H1 (cell line): Measurements from ENCODE around the gene SPC25.

ENCODE experiments used
- EZH2 ChIP-seq: fragments of 200-600 bp; sonication (generic); IDR thresholded peaks from 2 replicates; pipeline ENCODE4 v1.7.1; 2012; ENCODE audit warnings: low read depth, mild to moderate bottlenecking, moderate library complexity, low read length, inconsistent platforms; ENCODE audit not compliant: severe bottlenecking
- GABPA ChIP-seq: IDR thresholded peaks from 2 replicates; pipeline ENCODE4 v1.6.1; 2011; ENCODE audit warnings: mild to moderate bottlenecking, low read length, moderate library complexity, borderline replicate concordance; ENCODE audit not compliant: insufficient read depth
- HDAC2 ChIP-seq, 2 experiments: fragments of 300-600 bp in 1 of 2; sonication (generic) in 1 of 2; IDR thresholded peaks; 2 replicates each; pipeline ENCODE4 v1.6.1; 2011 to 2012; ENCODE audit warnings: low read depth in 2 of 2, low read length in 2 of 2, mild to moderate bottlenecking in 2 of 2, moderate library complexity in 2 of 2, borderline replicate concordance in 1 of 2, inconsistent platforms in 1 of 2
- RXRA ChIP-seq: IDR thresholded peaks from 2 replicates; pipeline ENCODE4 v1.6.1; 2011; ENCODE audit warnings: low read depth, mild to moderate bottlenecking, low read length, moderate library complexity; ENCODE audit not compliant: insufficient read depth
- SP1 ChIP-seq: IDR thresholded peaks from 2 replicates; pipeline ENCODE4 v1.6.1; 2011; ENCODE audit warnings: low read depth, low read length
- TF ChIP-seq, protein P1 (sequence below), 3 experiments: IDR thresholded peaks; 1 replicate in 2 of 3; 2 replicates in 1 of 3; pipeline versions ENCODE4 v1.5.1 to v1.6.1; 2011; ENCODE audit warnings: low read length in 3 of 3, mild to moderate bottlenecking in 3 of 3, inconsistent platforms in 2 of 3, low read depth in 1 of 3, moderate library complexity in 1 of 3; ENCODE audit not compliant: insufficient read depth in 1 of 3; ENCODE audit errors: control extremely low read depth in 1 of 3

DNA sequence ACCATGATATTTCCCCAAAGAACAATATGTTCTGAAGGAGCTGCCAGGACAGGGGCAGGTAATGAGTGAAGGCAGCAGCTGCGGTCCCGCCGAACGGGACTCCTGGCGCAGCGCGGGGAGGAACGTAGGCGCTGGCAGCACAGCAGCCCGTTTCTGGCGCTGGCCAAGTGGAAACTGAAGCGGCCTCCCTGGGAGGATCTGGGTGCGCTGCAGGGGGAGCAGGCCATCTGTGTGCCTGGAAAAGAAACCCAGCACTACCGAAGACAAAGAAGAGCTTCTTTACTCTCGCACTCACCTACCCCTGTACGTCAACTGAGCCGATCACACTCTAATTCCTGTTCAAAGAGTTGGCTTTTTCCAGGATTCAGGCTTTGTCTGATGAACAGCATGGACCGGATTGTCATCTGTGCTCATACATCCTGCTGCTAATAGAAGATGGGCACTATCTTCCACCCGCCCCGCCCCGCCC is 22.7 kb upstream of the SPC25 start:
- no peak for TF ChIP-seq RXRA
- no peak for TF ChIP-seq EZH2
- no peak for TF ChIP-seq HDAC2 (IDR thresholded peaks at IDR 0.05; ENCODE audit: borderline replicate concordance in 1 of 2, low read depth in 2 of 2, low read length in 2 of 2)
- TF ChIP-seq GABPA, result no peak
- TF ChIP-seq, protein P1, sequence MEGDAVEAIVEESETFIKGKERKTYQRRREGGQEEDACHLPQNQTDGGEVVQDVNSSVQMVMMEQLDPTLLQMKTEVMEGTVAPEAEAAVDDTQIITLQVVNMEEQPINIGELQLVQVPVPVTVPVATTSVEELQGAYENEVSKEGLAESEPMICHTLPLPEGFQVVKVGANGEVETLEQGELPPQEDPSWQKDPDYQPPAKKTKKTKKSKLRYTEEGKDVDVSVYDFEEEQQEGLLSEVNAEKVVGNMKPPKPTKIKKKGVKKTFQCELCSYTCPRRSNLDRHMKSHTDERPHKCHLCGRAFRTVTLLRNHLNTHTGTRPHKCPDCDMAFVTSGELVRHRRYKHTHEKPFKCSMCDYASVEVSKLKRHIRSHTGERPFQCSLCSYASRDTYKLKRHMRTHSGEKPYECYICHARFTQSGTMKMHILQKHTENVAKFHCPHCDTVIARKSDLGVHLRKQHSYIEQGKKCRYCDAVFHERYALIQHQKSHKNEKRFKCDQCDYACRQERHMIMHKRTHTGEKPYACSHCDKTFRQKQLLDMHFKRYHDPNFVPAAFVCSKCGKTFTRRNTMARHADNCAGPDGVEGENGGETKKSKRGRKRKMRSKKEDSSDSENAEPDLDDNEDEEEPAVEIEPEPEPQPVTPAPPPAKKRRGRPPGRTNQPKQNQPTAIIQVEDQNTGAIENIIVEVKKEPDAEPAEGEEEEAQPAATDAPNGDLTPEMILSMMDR (IDR thresholded peaks at IDR 0.05; ENCODE audit: control extremely low read depth in 1 of 3, insufficient read depth in 1 of 3, low read depth in 1 of 3, low read length in 3 of 3), result no peak
- no peak for TF ChIP-seq SP1
